NCI-H526 (cell line): ENCODE data around the gene NKD1.
A peak's percentile ranks its signal among the peaks of the same experiment; 100 is the strongest.
"Not testable (repeated sequence)": the region's sequence is repeated elsewhere in the genome, so short reads cannot be mapped to it uniquely, and the experiment has no call there.

ENCODE experiments used
- DNase-seq, 2 experiments: peaks; one replicate each; lab custom pipeline; 2025; lab: John Stamatoyannopoulos, UW

NKD1 gene

GRCh38 chr16:50520451-50521245 lies 27.5 kb upstream of the NKD1 start:
- DNase-seq = peak; percentile 1 to 24

- no peak for DNase-seq
Observed at GRCh38 chr16:50521246-50521900, 26.8 kb upstream of the NKD1 start.

- DNase-seq = no peak
Observed at GRCh38 chr16:50522324-50522723, 25.9 kb upstream of the NKD1 start.

- no peak for DNase-seq
Observed at GRCh38 chr16:50523710-50524109, 24.5 kb upstream of the NKD1 start.

GRCh38 chr16:50525262-50525661 lies 22.9 kb upstream of the NKD1 start:
- DNase-seq = no peak

GRCh38 chr16:50525716-50526115 lies 22.5 kb upstream of the NKD1 start:
- no peak for DNase-seq

GRCh38 chr16:50526249-50526648 lies 21.9 kb upstream of the NKD1 start:
- no peak for DNase-seq

GRCh38 chr16:50526796-50527195 lies 21.4 kb upstream of the NKD1 start:
- no peak for DNase-seq

GRCh38 chr16:50528820-50529219 lies 19.4 kb upstream of the NKD1 start:
- no peak for DNase-seq

- no peak for DNase-seq
Observed at GRCh38 chr16:50529334-50529733, 18.9 kb upstream of the NKD1 start.

- DNase-seq = no peak
Observed at GRCh38 chr16:50530277-50531236, 17.6 kb upstream of the NKD1 start.

- no peak for DNase-seq
Observed at GRCh38 chr16:50531359-50531758, 16.8 kb upstream of the NKD1 start.

- DNase-seq = no peak
Observed at GRCh38 chr16:50531901-50532300, 16.3 kb upstream of the NKD1 start.

- no peak for DNase-seq
Observed at GRCh38 chr16:50532576-50532975, 15.6 kb upstream of the NKD1 start.

GRCh38 chr16:50533317-50533716 lies 14.9 kb upstream of the NKD1 start:
- DNase-seq = no peak

- no peak for DNase-seq
Observed at GRCh38 chr16:50534091-50534490, 14.1 kb upstream of the NKD1 start.

GRCh38 chr16:50534556-50534955 lies 13.6 kb upstream of the NKD1 start:
- DNase-seq = no peak

GRCh38 chr16:50534958-50535357 lies 13.2 kb upstream of the NKD1 start:
- DNase-seq = no peak

- no peak for DNase-seq
Observed at GRCh38 chr16:50535506-50536257, 12.5 kb upstream of the NKD1 start.

GRCh38 chr16:50536258-50536645 lies 11.9 kb upstream of the NKD1 start:
- DNase-seq = not testable (repeated sequence)

GRCh38 chr16:50537533-50538290 lies 10.5 kb upstream of the NKD1 start:
- DNase-seq = no peak
